ENCODE results near the gene MAN1C1.
"Not testable (repeated sequence)": the region's sequence is repeated elsewhere in the genome, so short reads cannot be mapped to it uniquely, and the experiment has no call there.

The MAN1C1 gene

GRCh38 chr1:25716320-25716719 is 99.7 kb downstream of the MAN1C1 start:
- no peak for DNase-seq (ENCODE audit: low spot score)

- no peak for DNase-seq (ENCODE audit: low spot score)
Measured at GRCh38 chr1:25718732-25719131, 102.1 kb downstream of the MAN1C1 start.

GRCh38 chr1:25720624-25721023 is 104.0 kb downstream of the MAN1C1 start:
- DNase-seq (ENCODE audit: low spot score): no peak

GRCh38 chr1:25723250-25723880 is 106.8 kb downstream of the MAN1C1 start:
- no peak for DNase-seq (ENCODE audit: low spot score)

- no peak for DNase-seq (ENCODE audit: low spot score)
Measured at GRCh38 chr1:25724201-25724600, 107.6 kb downstream of the MAN1C1 start.

- DNase-seq (ENCODE audit: low spot score): no peak
Measured at GRCh38 chr1:25724966-25725365, 108.4 kb downstream of the MAN1C1 start.

GRCh38 chr1:25725482-25725881 is 108.9 kb downstream of the MAN1C1 start:
- no peak for DNase-seq (ENCODE audit: low spot score)

- no peak for DNase-seq (ENCODE audit: low spot score)
Measured at GRCh38 chr1:25727088-25727487, 110.5 kb downstream of the MAN1C1 start.

GRCh38 chr1:25727635-25728286 is 111.2 kb downstream of the MAN1C1 start:
- DNase-seq (ENCODE audit: low spot score): no peak

GRCh38 chr1:25728301-25728935 is 111.8 kb downstream of the MAN1C1 start:
- no peak for DNase-seq (ENCODE audit: low spot score)

- no peak for DNase-seq (ENCODE audit: low spot score)
Measured at GRCh38 chr1:25729045-25729444, 112.5 kb downstream of the MAN1C1 start.

GRCh38 chr1:25729790-25730644 is 113.4 kb downstream of the MAN1C1 start:
- DNase-seq (ENCODE audit: low spot score): no peak

GRCh38 chr1:25731148-25731547 is 114.6 kb downstream of the MAN1C1 start:
- no peak for DNase-seq (ENCODE audit: low spot score)

- DNase-seq (ENCODE audit: low spot score): no peak
Measured at GRCh38 chr1:25731626-25732370, 115.2 kb downstream of the MAN1C1 start.

GRCh38 chr1:25732821-25733220 is 116.2 kb downstream of the MAN1C1 start:
- no peak for DNase-seq (ENCODE audit: low spot score)

- DNase-seq (ENCODE audit: low spot score): no peak
Measured at GRCh38 chr1:25733271-25733670, 116.7 kb downstream of the MAN1C1 start.

- not testable (repeated sequence) for DNase-seq (ENCODE audit: low spot score)
Measured at GRCh38 chr1:25734991-25735390, 118.4 kb downstream of the MAN1C1 start.

GRCh38 chr1:25735956-25736529 is 119.5 kb downstream of the MAN1C1 start:
- no peak for DNase-seq (ENCODE audit: low spot score)

GRCh38 chr1:25737130-25737529 is 120.5 kb downstream of the MAN1C1 start:
- no peak for DNase-seq (ENCODE audit: low spot score)

- DNase-seq (ENCODE audit: low spot score): no peak
Measured at GRCh38 chr1:25738499-25738898, 121.9 kb downstream of the MAN1C1 start.

GRCh38 chr1:25739341-25739740 is 122.8 kb downstream of the MAN1C1 start:
- DNase-seq (ENCODE audit: low spot score): no peak

All from LoVo (cell line).